GM23338 (cell line): ENCODE results near the gene LDHA. TPM values are rescaled to one million over a fixed set of nuclear protein-coding genes. Genes with fewer than 3 reads are reported as not detected.

Source experiments
- ATAC-seq: fragments of 200-7000 bp; cut with Tn5 transposase; 3 replicates; pipeline ENCODE4 v1.9.1; 2020
- DNase-seq: peaks from one replicate; pipeline ENCODE4 v3.0.0-alpha.2; 2015; ENCODE audit warnings: low spot score
- H2AFZ ChIP-seq: fragments of 200-600 bp; sonication (generic); 2 replicates; pipeline ENCODE4 v1.8.0; 2016; ENCODE audit warnings: antibody characterized with exemption, mild to moderate bottlenecking, moderate library complexity
- H3F3A ChIP-seq: fragments of 200-600 bp; sonication (generic); replicated peaks from 2 replicates; pipeline ENCODE4 v1.8.0; 2017; ENCODE audit warnings: antibody characterized with exemption, mixed run types, low read depth
- H3K27ac ChIP-seq: fragments of 200-600 bp; sonication (generic); 2 replicates; pipeline ENCODE4 v1.6.1; 2016; ENCODE audit warnings: low read depth
- H3K27me3 ChIP-seq: fragments of 200-600 bp; sonication (generic); 2 replicates; pipeline ENCODE4 v1.8.0; 2016; ENCODE audit warnings: mild to moderate bottlenecking, mixed run types, moderate library complexity; ENCODE audit not compliant: insufficient read depth
- H3K36me3 ChIP-seq: fragments of 200-600 bp; sonication (generic); 2 replicates; pipeline ENCODE4 v1.8.0; 2016; ENCODE audit warnings: mild to moderate bottlenecking; ENCODE audit not compliant: insufficient read depth
- H3K4me1 ChIP-seq: fragments of 200-600 bp; sonication (generic); 2 replicates; pipeline ENCODE4 v1.8.0; 2016; ENCODE audit warnings: mild to moderate bottlenecking, moderate library complexity; ENCODE audit not compliant: insufficient read depth
- H3K4me2 ChIP-seq: fragments of 200-600 bp; sonication (generic); 2 replicates; pipeline ENCODE4 v1.7.1; 2017; ENCODE audit warnings: mixed run types
- H3K4me3 ChIP-seq: fragments of 200-600 bp; sonication (generic); 2 replicates; pipeline ENCODE4 v1.6.1; 2016; ENCODE audit warnings: mixed run types
- H3K79me2 ChIP-seq: fragments of 200-600 bp; sonication (generic); replicated peaks from 2 replicates; pipeline ENCODE4 v1.8.0; 2017; ENCODE audit warnings: mild to moderate bottlenecking; ENCODE audit not compliant: insufficient read depth
- H3K9me2 ChIP-seq: fragments of 200-600 bp; sonication (generic); 2 replicates; pipeline ENCODE4 v1.8.0; 2017; ENCODE audit not compliant: insufficient read depth
- H4K20me1 ChIP-seq: fragments of 200-600 bp; sonication (generic); replicated peaks from 2 replicates; pipeline ENCODE4 v1.8.0; 2017; ENCODE audit warnings: mild to moderate bottlenecking; ENCODE audit not compliant: insufficient read depth
- H3K27ac Mint-ChIP-seq: 2 replicates; pipeline ENCODE4 v1.8.0; 2020; ENCODE audit warnings: inconsistent platforms, mild to moderate bottlenecking, moderate library complexity, mixed read lengths
- H3K27me3 Mint-ChIP-seq: 3 replicates; pipeline ENCODE4 v1.8.0; 2022; ENCODE audit warnings: low read depth, mild to moderate bottlenecking, moderate library complexity, mixed read lengths, inconsistent platforms; ENCODE audit not compliant: insufficient read depth, poor library complexity
- H3K36me3 Mint-ChIP-seq: 3 replicates; pipeline ENCODE4 v1.8.0; 2021; ENCODE audit warnings: low read depth, mild to moderate bottlenecking, inconsistent platforms, moderate library complexity, mixed read lengths
- H3K4me1 Mint-ChIP-seq: 3 replicates; pipeline ENCODE4 v1.8.0; 2020; ENCODE audit warnings: mild to moderate bottlenecking, inconsistent platforms, mixed read lengths
- H3K4me3 Mint-ChIP-seq: 3 replicates; pipeline ENCODE4 v1.8.0; 2021; ENCODE audit warnings: moderate library complexity, mild to moderate bottlenecking, inconsistent platforms, mixed read lengths
- H3K9me3 Mint-ChIP-seq: 3 replicates; pipeline ENCODE4 v1.8.0; 2020; ENCODE audit warnings: moderate library complexity, mild to moderate bottlenecking, inconsistent platforms, mixed read lengths
- EZH2 ChIP-seq: fragments of 200-600 bp; sonication (generic); IDR thresholded peaks from one replicate; pipeline ENCODE4 v1.8.0; 2017; ENCODE audit warnings: antibody characterized with exemption, mild to moderate bottlenecking, low read depth; ENCODE audit not compliant: unreplicated experiment
- JUNB ChIP-seq: IDR thresholded peaks from one replicate; pipeline ENCODE4 v1.6.1; 2016; ENCODE audit warnings: antibody characterized with exemption; ENCODE audit not compliant: unreplicated experiment
- POLR2AphosphoS5 ChIP-seq: IDR thresholded peaks from 2 replicates; pipeline ENCODE4 v1.6.1; 2016; ENCODE audit warnings: antibody characterized with exemption, low read depth
- ZNF114 ChIP-seq: fragments of 250-450 bp; sonication (Bioruptor Pico); IDR thresholded peaks from 2 replicates; pipeline ENCODE4 v1.5.0; 2020; ENCODE audit warnings: mild to moderate bottlenecking, moderate library complexity
- ZNF331 ChIP-seq: fragments of 250-450 bp; sonication (Bioruptor Pico); IDR thresholded peaks from 2 replicates; pipeline ENCODE4 v1.5.0; 2020; ENCODE audit warnings: low read depth, mild to moderate bottlenecking, moderate library complexity
- ZNF462 ChIP-seq: fragments of 250-450 bp; sonication (Bioruptor Pico); IDR thresholded peaks from 2 replicates; pipeline ENCODE4 v1.5.0; 2020; ENCODE audit warnings: mild to moderate bottlenecking, moderate library complexity
- polyA plus RNA-seq: library from polyadenylated mRNA; unstranded; fragments of >200 nt; fragmentation: Nextera tagmentation; extraction: Ambion mirVana; gene quantifications from 2 replicates; pipeline ENCODE4 v1.2.1, GENCODE V29; 2016
- total RNA-seq: library from RNA; depleted of rRNA; stranded (reverse); fragments of >200 nt; shearing (Covaris generic); gene quantifications from 2 replicates; pipeline ENCODE4 v1.2.3, GENCODE V29; 2014
- TF ChIP-seq, protein P1 (sequence below), 2 experiments: fragments of 200-600 bp in 1 of 2; sonication (generic) in 1 of 2; conservative IDR thresholded peaks; 2 replicates each; pipeline versions ENCODE4 v1.5.1 to v1.6.1; 2016 to 2017; ENCODE audit warnings: antibody characterized with exemption in 2 of 2, low read depth in 2 of 2, mild to moderate bottlenecking in 2 of 2, moderate library complexity in 1 of 2
- TF ChIP-seq, protein P2 (sequence below): IDR thresholded peaks from one replicate; pipeline ENCODE4 v1.6.1; 2018; ENCODE audit warnings: antibody characterized with exemption; ENCODE audit not compliant: unreplicated experiment
- TF ChIP-seq, protein P3 (sequence below): IDR thresholded peaks from 2 replicates; pipeline ENCODE4 v1.6.1; 2016; ENCODE audit warnings: antibody characterized with exemption

Gene LDHA
- total and polyA plus RNA-seq, 2 experiments from 2014 or later = 432 to 467 TPM

DNA sequence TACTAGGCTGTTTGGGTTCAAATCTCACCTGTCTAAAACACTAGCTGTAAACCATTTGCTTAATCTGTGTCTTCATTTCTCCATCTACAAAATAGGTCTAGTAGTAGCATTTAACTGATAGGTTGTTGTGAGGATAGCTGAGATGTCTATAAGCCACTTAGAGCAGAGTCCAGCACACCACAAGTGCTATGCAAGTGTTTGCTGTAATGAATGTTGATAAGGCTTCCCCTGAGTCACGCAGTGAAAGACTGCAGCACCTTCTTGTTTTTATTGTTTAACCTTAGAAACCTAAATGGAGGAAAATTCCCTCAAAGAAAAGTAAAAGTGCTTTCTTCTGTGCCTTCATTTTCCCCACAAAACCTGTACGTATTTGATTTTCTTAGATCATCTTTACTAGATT, 23.1 kb upstream of the LDHA start:
- no peak for TF ChIP-seq POLR2AphosphoS5
- no peak for TF ChIP-seq JUNB
- Mint-ChIP-seq H3K4me1 (no peaks in the 10 kb centered on the region), H3K4me3 (no peak overlapping the region), H3K27ac (no peak overlapping the region), H3K27me3 (peaks cover 2% of the 10 kb centered on the region), H3K36me3 (peaks cover 10% of the 10 kb centered on the region; the same call in 2 of the 3 replicates), H3K9me3 (no peaks in the 10 kb centered on the region)
- Histone ChIP-seq H2AFZ (no peak overlapping the region), H3K27me3 (no peaks in the 10 kb centered on the region), H3K4me3 (no peak overlapping the region), H3K4me1 (no peaks in the 10 kb centered on the region), H3F3A (no peaks in the 10 kb centered on the region), H3K36me3 (0 out of 2 replicates have a peak, but pooled peaks cover under 1% of the 10 kb centered on the region), H3K4me2 (no peak overlapping the region), H4K20me1 (no peaks in the 10 kb centered on the region; the same call in 1 of the 2 replicates), H3K9me2 (no peaks in the 10 kb centered on the region), H3K79me2 (no peaks in the 10 kb centered on the region), H3K27ac (no peak overlapping the region)
- ATAC-seq = no peak
- DNase-seq = no peak

DNA sequence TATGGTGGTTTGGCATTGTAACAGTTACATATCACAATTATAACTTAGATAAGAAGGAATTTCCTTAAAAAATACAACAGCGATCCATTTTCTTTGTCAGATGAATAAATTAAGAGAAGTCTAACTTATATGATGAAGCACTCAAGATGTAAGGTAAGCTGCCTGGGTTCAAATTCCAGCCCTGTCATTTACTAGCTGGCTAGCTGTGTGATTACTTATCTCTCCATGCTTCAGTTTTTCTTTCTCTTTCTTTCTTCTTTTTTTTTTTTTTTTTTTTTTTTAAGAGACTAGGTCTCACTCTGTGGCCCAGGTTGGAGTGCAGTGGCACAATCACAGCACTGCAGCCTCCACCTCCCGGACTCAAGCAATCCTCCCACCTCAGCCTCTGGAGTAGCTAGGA, 22.2 kb upstream of the LDHA start:
- H3K9me2 ChIP-seq = no peaks in the 10 kb centered on the region
- peaks cover 2% of the 10 kb centered on the region for H3K27me3 Mint-ChIP-seq
- no peaks in the 10 kb centered on the region; the same call in 1 of the 2 replicates for H4K20me1 ChIP-seq
- H3F3A ChIP-seq = no peaks in the 10 kb centered on the region
- no peaks in the 10 kb centered on the region for H3K9me3 Mint-ChIP-seq
- H3K4me1 Mint-ChIP-seq = no peaks in the 10 kb centered on the region
- ATAC-seq (no peak), DNase-seq (no peak)
- H3K4me1 ChIP-seq = no peaks in the 10 kb centered on the region
- no peak overlapping the region for H3K4me3 Mint-ChIP-seq
- no peaks in the 10 kb centered on the region for H3K27me3 ChIP-seq
- no peaks in the 10 kb centered on the region for H3K36me3 ChIP-seq
- no peak overlapping the region for H3K4me3 ChIP-seq
- no peaks in the 10 kb centered on the region for H3K79me2 ChIP-seq
- no peak overlapping the region for H3K4me2 ChIP-seq
- peaks cover 2% of the 10 kb centered on the region; the same call in 2 of the 3 replicates for H3K36me3 Mint-ChIP-seq
- H3K27ac Mint-ChIP-seq = no peak overlapping the region
- H2AFZ ChIP-seq = no peak overlapping the region
- H3K27ac ChIP-seq = no peak overlapping the region
- TF ChIP-seq, protein P1, sequence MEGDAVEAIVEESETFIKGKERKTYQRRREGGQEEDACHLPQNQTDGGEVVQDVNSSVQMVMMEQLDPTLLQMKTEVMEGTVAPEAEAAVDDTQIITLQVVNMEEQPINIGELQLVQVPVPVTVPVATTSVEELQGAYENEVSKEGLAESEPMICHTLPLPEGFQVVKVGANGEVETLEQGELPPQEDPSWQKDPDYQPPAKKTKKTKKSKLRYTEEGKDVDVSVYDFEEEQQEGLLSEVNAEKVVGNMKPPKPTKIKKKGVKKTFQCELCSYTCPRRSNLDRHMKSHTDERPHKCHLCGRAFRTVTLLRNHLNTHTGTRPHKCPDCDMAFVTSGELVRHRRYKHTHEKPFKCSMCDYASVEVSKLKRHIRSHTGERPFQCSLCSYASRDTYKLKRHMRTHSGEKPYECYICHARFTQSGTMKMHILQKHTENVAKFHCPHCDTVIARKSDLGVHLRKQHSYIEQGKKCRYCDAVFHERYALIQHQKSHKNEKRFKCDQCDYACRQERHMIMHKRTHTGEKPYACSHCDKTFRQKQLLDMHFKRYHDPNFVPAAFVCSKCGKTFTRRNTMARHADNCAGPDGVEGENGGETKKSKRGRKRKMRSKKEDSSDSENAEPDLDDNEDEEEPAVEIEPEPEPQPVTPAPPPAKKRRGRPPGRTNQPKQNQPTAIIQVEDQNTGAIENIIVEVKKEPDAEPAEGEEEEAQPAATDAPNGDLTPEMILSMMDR (conservative IDR thresholded peaks at IDR 0.05; ENCODE audit: low read depth in 2 of 2) = no peak
- no peak for TF ChIP-seq JUNB
- no peak for TF ChIP-seq EZH2
- TF ChIP-seq ZNF462 (CRISPR knock-in tag) = no peak
- TF ChIP-seq, protein P2, sequence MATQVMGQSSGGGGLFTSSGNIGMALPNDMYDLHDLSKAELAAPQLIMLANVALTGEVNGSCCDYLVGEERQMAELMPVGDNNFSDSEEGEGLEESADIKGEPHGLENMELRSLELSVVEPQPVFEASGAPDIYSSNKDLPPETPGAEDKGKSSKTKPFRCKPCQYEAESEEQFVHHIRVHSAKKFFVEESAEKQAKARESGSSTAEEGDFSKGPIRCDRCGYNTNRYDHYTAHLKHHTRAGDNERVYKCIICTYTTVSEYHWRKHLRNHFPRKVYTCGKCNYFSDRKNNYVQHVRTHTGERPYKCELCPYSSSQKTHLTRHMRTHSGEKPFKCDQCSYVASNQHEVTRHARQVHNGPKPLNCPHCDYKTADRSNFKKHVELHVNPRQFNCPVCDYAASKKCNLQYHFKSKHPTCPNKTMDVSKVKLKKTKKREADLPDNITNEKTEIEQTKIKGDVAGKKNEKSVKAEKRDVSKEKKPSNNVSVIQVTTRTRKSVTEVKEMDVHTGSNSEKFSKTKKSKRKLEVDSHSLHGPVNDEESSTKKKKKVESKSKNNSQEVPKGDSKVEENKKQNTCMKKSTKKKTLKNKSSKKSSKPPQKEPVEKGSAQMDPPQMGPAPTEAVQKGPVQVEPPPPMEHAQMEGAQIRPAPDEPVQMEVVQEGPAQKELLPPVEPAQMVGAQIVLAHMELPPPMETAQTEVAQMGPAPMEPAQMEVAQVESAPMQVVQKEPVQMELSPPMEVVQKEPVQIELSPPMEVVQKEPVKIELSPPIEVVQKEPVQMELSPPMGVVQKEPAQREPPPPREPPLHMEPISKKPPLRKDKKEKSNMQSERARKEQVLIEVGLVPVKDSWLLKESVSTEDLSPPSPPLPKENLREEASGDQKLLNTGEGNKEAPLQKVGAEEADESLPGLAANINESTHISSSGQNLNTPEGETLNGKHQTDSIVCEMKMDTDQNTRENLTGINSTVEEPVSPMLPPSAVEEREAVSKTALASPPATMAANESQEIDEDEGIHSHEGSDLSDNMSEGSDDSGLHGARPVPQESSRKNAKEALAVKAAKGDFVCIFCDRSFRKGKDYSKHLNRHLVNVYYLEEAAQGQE = no peak
- no peak for TF ChIP-seq ZNF331 (CRISPR knock-in tag)
- TF ChIP-seq, protein P3, sequence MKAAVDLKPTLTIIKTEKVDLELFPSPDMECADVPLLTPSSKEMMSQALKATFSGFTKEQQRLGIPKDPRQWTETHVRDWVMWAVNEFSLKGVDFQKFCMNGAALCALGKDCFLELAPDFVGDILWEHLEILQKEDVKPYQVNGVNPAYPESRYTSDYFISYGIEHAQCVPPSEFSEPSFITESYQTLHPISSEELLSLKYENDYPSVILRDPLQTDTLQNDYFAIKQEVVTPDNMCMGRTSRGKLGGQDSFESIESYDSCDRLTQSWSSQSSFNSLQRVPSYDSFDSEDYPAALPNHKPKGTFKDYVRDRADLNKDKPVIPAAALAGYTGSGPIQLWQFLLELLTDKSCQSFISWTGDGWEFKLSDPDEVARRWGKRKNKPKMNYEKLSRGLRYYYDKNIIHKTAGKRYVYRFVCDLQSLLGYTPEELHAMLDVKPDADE = no peak
- no peak for TF ChIP-seq ZNF114 (CRISPR knock-in tag)
- no peak for TF ChIP-seq POLR2AphosphoS5
